Uterus (tissue), 2 donors: Measurements from ENCODE around the gene SCLY.
A peak's percentile ranks its signal among the peaks of the same experiment; 100 is the strongest.

Experiments
- CTCF ChIP-seq, 4 experiments: fragments of 200-600 bp in 2 of 4; fragments of 450-650 bp in 2 of 4; sonication (generic) in 2 of 4; IDR thresholded peaks; one replicate each; pipeline ENCODE4 v1.5.1; 2016 to 2019; ENCODE audit warnings: antibody characterized with exemption in 4 of 4, mild to moderate bottlenecking in 2 of 4, moderate library complexity in 1 of 4
- POLR2A ChIP-seq, 2 donors: fragments of 450-650 bp; IDR thresholded peaks; one replicate each; pipeline ENCODE4 v1.6.1; 2016; ENCODE audit warnings: antibody characterized with exemption in 2 of 2, mild to moderate bottlenecking in 1 of 2, moderate library complexity in 1 of 2

DNA sequence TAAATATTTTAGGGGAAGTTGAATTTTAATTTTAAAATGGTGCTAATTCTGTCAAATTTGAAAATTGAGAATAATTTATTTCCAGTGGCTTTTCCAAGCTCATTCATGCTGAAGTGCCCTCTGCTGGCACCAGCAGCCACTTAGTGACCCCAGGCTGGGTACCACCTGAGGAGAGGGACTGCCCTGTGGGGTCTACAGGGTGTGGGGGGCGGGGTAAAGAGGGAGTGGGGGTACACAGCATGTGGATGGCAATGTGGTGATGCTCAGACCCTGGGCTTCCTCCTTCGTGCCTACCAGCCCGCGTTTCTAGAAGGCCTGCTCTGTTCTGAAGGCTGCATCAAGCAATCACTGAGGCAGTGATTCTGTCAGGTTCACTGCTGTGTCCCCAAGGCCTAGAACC is 45.1 kb upstream of the SCLY start:
- TF ChIP-seq CTCF (IDR thresholded peaks at IDR 0.05) (peak in 1 of 4 experiments; percentile 17), POLR2A (IDR thresholded peaks at IDR 0.05) (no peak)
